SK-N-SH (cell line): ENCODE measurements around the gene RPL18. TPM values are rescaled to one million over a fixed set of nuclear protein-coding genes. Genes with fewer than 3 reads are reported as not detected.

ENCODE experiments used
- CTCF ChIA-PET: fragments of 300-600, 350-600 bp; formaldehyde crosslinking; extraction: SDS; loops from one replicate; lab custom pipeline; 2021; lab: Yijun Ruan, JAX
- POLR2A ChIA-PET: fragments of 350-600 bp; sonication (Branson Sonifier 250); formaldehyde crosslinking; extraction: SDS; loops from one replicate; lab custom pipeline; 2020; ENCODE audit warnings: antibody characterized with exemption, inconsistent platforms; lab: Yijun Ruan, JAX
- DNase-seq: peaks from one replicate; pipeline ENCODE4 v3.0.0; 2012
- H2AFZ ChIP-seq: fragments of 200-600 bp; sonication (generic); 2 replicates; pipeline ENCODE4 v1.8.1; 2016; ENCODE audit warnings: antibody characterized with exemption, mild to moderate bottlenecking, low read depth
- H3F3A ChIP-seq: fragments of 200-600 bp; sonication (generic); replicated peaks from 2 replicates; pipeline ENCODE3; 2016; ENCODE audit warnings: antibody characterized with exemption, mild to moderate bottlenecking; ENCODE audit not compliant: insufficient read depth
- H3K27ac ChIP-seq, 2 experiments: fragments of 200-500 bp in 1 of 2; fragments of 200-600 bp in 1 of 2; sonication (Bioruptor generic) in 1 of 2; sonication (generic), shearing (Covaris generic) in 1 of 2; 2 replicates each; pipeline versions ENCODE4 v1.5.1 to v1.6.1; 2014 to 2016; ENCODE audit warnings: low read depth in 2 of 2, inconsistent platforms in 1 of 2, low read length in 1 of 2, mild to moderate bottlenecking in 1 of 2, mixed read lengths in 1 of 2
- H3K27me3 ChIP-seq: fragments of 200-600 bp; sonication (generic), shearing (Covaris generic); 2 replicates; pipeline ENCODE4 v1.6.1; 2016; ENCODE audit warnings: mixed run types; ENCODE audit not compliant: insufficient read depth
- H3K36me3 ChIP-seq, 2 experiments: fragments of 200-500 bp in 1 of 2; fragments of 200-600 bp in 1 of 2; sonication (Bioruptor generic) in 1 of 2; sonication (generic) in 1 of 2; replicated peaks in 1 of 2; 2 replicates each; pipeline versions ENCODE3 to v1.5.1; 2014 to 2016; ENCODE audit warnings: low read length in 1 of 2, mild to moderate bottlenecking in 1 of 2; ENCODE audit not compliant: insufficient read depth in 2 of 2, control insufficient read depth in 1 of 2
- H3K4me1 ChIP-seq, 2 experiments: fragments of 200-500 bp in 1 of 2; fragments of 200-600 bp in 1 of 2; sonication (Bioruptor generic) in 1 of 2; sonication (generic), shearing (Covaris generic) in 1 of 2; 2 replicates each; pipeline versions ENCODE4 v1.5.1 to v1.6.1; 2014 to 2016; ENCODE audit warnings: low read depth in 1 of 2, low read length in 1 of 2, mixed run types in 1 of 2; ENCODE audit not compliant: insufficient read depth in 2 of 2, control insufficient read depth in 1 of 2
- H3K4me2 ChIP-seq: fragments of 200-600 bp; sonication (generic), shearing (Covaris generic); 2 replicates; pipeline ENCODE4 v1.6.1; 2017; ENCODE audit warnings: mixed run types
- H3K4me3 ChIP-seq, 2 experiments: fragments of 200-500 bp in 1 of 2; fragments of 200-600 bp in 1 of 2; sonication (Bioruptor generic) in 1 of 2; sonication (generic), shearing (Covaris generic) in 1 of 2; 2 replicates each; pipeline versions ENCODE4 v1.5.1 to v1.8.1; 2014 to 2016; ENCODE audit warnings: low read depth in 2 of 2, inconsistent platforms in 1 of 2, low read length in 1 of 2, mild to moderate bottlenecking in 1 of 2, mixed read lengths in 1 of 2, moderate library complexity in 1 of 2
- H3K79me2 ChIP-seq: fragments of 200-600 bp; sonication (generic); 2 replicates; pipeline ENCODE4 v1.8.1; 2017; ENCODE audit warnings: mild to moderate bottlenecking; ENCODE audit not compliant: insufficient read depth
- H3K9ac ChIP-seq: fragments of 200-600 bp; sonication (generic); 2 replicates; pipeline ENCODE4 v1.6.1; 2017; ENCODE audit warnings: mixed run types
- H3K9me2 ChIP-seq: fragments of 200-600 bp; sonication (generic); 2 replicates; pipeline ENCODE4 v1.6.1; 2017; ENCODE audit warnings: mixed run types
- H3K9me3 ChIP-seq: fragments of 200-600 bp; sonication (generic); 2 replicates; pipeline ENCODE4 v1.6.1; 2017; ENCODE audit warnings: mixed run types, mild to moderate bottlenecking, moderate library complexity
- H4K20me1 ChIP-seq: fragments of 200-600 bp; sonication (generic); 2 replicates; pipeline ENCODE4 v1.6.1; 2017; ENCODE audit warnings: mild to moderate bottlenecking, mixed run types; ENCODE audit not compliant: insufficient read depth
- ELF1 ChIP-seq: IDR thresholded peaks from 2 replicates; pipeline ENCODE4 v1.4.0; 2012
- FOXJ3 ChIP-seq: sonication (generic); formaldehyde crosslinking; IDR thresholded peaks from 2 replicates; pipeline ENCODE4 v1.5.1; 2020; ENCODE audit warnings: mild to moderate bottlenecking, missing genetic modification reagents
- FOXM1 ChIP-seq: IDR thresholded peaks from 2 replicates; pipeline ENCODE4 v1.4.0; 2012; ENCODE audit warnings: low read depth, mild to moderate bottlenecking
- JUND ChIP-seq: IDR thresholded peaks from 2 replicates; pipeline ENCODE4 v1.4.0; 2012
- MXI1 ChIP-seq: IDR thresholded peaks from 2 replicates; pipeline ENCODE4 v1.6.1; 2012; ENCODE audit warnings: mild to moderate bottlenecking, low read depth, low read length, improper control_type of control experiment
- NFIC ChIP-seq: IDR thresholded peaks from 2 replicates; pipeline ENCODE4 v1.4.0; 2012; ENCODE audit warnings: borderline replicate concordance
- NRF1 ChIP-seq: IDR thresholded peaks from 2 replicates; pipeline ENCODE4 v1.6.1; 2012; ENCODE audit warnings: low read depth, mild to moderate bottlenecking, low read length
- PBX3 ChIP-seq: IDR thresholded peaks from 2 replicates; pipeline ENCODE4; 2012
- POLR2AphosphoS5 ChIP-seq: IDR thresholded peaks from 2 replicates; pipeline ENCODE4 v1.6.1; 2012; ENCODE audit warnings: low read depth, low read length
- REST ChIP-seq: IDR thresholded peaks from 2 replicates; pipeline ENCODE4 v1.6.1; 2012; ENCODE audit warnings: mild to moderate bottlenecking, low read depth, low read length, moderate library complexity
- SMC3 ChIP-seq: IDR thresholded peaks from 2 replicates; pipeline ENCODE4 v1.6.1; 2012; ENCODE audit warnings: low read depth, low read length, improper control_type of control experiment
- TEAD4 ChIP-seq: IDR thresholded peaks from 2 replicates; pipeline ENCODE4 v1.4.0; 2012; ENCODE audit warnings: mild to moderate bottlenecking, borderline replicate concordance; ENCODE audit not compliant: insufficient read depth
- USF1 ChIP-seq: IDR thresholded peaks from 2 replicates; pipeline ENCODE4 v1.4.0; 2012; ENCODE audit warnings: low read depth, borderline replicate concordance
- USF2 ChIP-seq: fragments of 150-350 bp; IDR thresholded peaks from 2 replicates; pipeline ENCODE4 v1.6.1; 2017; ENCODE audit warnings: antibody characterized with exemption, low read length, low read depth, borderline replicate concordance
- YY1 ChIP-seq: IDR thresholded peaks from 2 replicates; pipeline ENCODE4 v1.4.0; 2012; ENCODE audit warnings: low read depth, mild to moderate bottlenecking
- ZBTB33 ChIP-seq: IDR thresholded peaks from 2 replicates; pipeline ENCODE4 v1.4.0; 2012; ENCODE audit warnings: low read depth, borderline replicate concordance
- WGBS: methylation state at CpG from one replicate; pipeline ENCODE4 v1.1.6; 2017; ENCODE audit warnings: low lambda C conversion rate; 5-methylcytosine and 5-hydroxymethylcytosine counted together
- polyA plus RNA-seq, 3 experiments: library from polyadenylated mRNA; depleted of rRNA; stranded (reverse); fragments of >200 nt; gene quantifications; 2 replicates each; pipeline ENCODE4 v1.2.3, GENCODE V29; 2012

Gene RPL18
- polyA plus RNA-seq, 1 of the 3 experiments (the other 2 are of a cell fraction), result 2,225 TPM

GRCh38 chr19:48633148-48634035, 14.4 kb upstream of the RPL18 start:
- Histone ChIP-seq H3F3A (peaks cover 30% of the 10 kb centered on the region), H3K36me3 (peaks cover 17 to 25% of the 10 kb centered on the region in 2 experiments), H4K20me1 (no peaks in the 10 kb centered on the region), H3K9me3 (no peaks in the 10 kb centered on the region), H3K4me2 (peak overlapping the region; percentile 99), H3K27ac (peak overlapping the region; percentile 93 to 96), H3K9ac (0 out of 2 replicates have a peak overlapping the region, but pooled peaks have one; percentile 17), H3K4me1 (peaks cover 26 to 33% of the 10 kb centered on the region in 2 experiments), H3K27me3 (no peaks in the 10 kb centered on the region), H3K79me2 (no peaks in the 10 kb centered on the region; the same call in 1 of the 2 replicates), H2AFZ (peak overlapping the region; percentile 32; the same call in 1 of the 2 replicates)
- CTCF ChIA-PET, result interaction anchor here (1.3 to 2.0 kb wide), 3 partner anchors 13 to 44 kb away, joined by 3 to 7 read pairs (median 6); partner anchors contain the start of gene CA11
- WGBS, result 91% methylated on average over 16 of the region's 22 CpGs
- no peak for DNase-seq
- TF ChIP-seq USF2 (no peak), FOXM1 (no peak), YY1 (no peak), FOXJ3 (CRISPR knock-in tag) (no peak), NRF1 (no peak), ELF1 (no peak), USF1 (no peak), PBX3 (no peak), POLR2AphosphoS5 (no peak), REST (no peak), TEAD4 (no peak), ZBTB33 (no peak), MXI1 (no peak), JUND (no peak), NFIC (no peak), SMC3 (no peak)
- TF ChIP-seq, all 33 proteins: peak for 0
- Histone ChIP-seq H3K9me2 (no peaks in the 10 kb centered on the region), H3K4me3 (no peak overlapping the region)
- POLR2A ChIA-PET, result interaction anchor here (0.9 to 1.5 kb wide), 7 partner anchors 9 to 19 kb away, joined by 3 to 13 read pairs (median 5); partner anchors contain the start of genes CA11, FAM83E, RPL18 and SPHK2
